ENCODE data around the gene SLC22A15. TPM values are rescaled to one million over a fixed set of nuclear protein-coding genes. Genes with fewer than 3 reads are reported as not detected.

SLC22A15 gene
- total RNA-seq, 1 experiment from 2014 or later: not detected

DNA sequence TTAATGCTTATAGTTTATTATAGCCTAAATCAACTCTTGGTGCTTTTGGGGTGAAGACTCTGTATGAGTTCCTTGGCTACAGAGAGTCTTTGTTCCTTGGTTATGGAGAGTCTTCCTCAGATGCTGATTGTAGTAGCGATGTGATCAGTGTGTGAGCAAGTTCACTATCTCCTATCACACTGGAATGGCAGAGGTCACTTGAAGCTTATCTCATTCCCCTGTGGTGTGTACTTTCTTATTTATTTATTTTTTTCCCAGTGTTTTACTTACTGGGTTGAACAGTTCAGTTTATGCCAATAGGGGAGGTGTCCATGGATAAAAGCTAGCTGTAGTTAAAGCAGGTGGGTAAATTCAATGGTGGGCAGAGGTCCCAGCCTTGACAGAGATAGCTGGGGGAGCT is 114.8 kb downstream of the SLC22A15 start:
- Histone ChIP-seq H3K9ac (ENCODE audit: low read length) (no peak overlapping the region), H3K9me2 (replicated peaks; ENCODE audit: insufficient read depth, low read length) (no peaks in the 10 kb centered on the region), H3K4me3 (ENCODE audit: low read length) (no peak overlapping the region), H3K27me3 (ENCODE audit: low read length) (no peaks in the 10 kb centered on the region), H2AFZ (ENCODE audit: low read length) (no peak overlapping the region), H3K79me2 (ENCODE audit: low read length) (no peaks in the 10 kb centered on the region), H4K20me1 (ENCODE audit: insufficient read depth, low read depth, low read length) (no peaks in the 10 kb centered on the region), H3K9me3 (ENCODE audit: low read length) (no peaks in the 10 kb centered on the region), H3K4me2 (ENCODE audit: low read depth, low read length, poor library complexity, severe bottlenecking) (no peak overlapping the region), H3K4me1 (ENCODE audit: low read length) (no peaks in the 10 kb centered on the region), H3K27ac (ENCODE audit: low read length) (no peak overlapping the region), H3K36me3 (ENCODE audit: insufficient read depth, low read length) (no peaks in the 10 kb centered on the region)
- no peak for DNase-seq

DNA sequence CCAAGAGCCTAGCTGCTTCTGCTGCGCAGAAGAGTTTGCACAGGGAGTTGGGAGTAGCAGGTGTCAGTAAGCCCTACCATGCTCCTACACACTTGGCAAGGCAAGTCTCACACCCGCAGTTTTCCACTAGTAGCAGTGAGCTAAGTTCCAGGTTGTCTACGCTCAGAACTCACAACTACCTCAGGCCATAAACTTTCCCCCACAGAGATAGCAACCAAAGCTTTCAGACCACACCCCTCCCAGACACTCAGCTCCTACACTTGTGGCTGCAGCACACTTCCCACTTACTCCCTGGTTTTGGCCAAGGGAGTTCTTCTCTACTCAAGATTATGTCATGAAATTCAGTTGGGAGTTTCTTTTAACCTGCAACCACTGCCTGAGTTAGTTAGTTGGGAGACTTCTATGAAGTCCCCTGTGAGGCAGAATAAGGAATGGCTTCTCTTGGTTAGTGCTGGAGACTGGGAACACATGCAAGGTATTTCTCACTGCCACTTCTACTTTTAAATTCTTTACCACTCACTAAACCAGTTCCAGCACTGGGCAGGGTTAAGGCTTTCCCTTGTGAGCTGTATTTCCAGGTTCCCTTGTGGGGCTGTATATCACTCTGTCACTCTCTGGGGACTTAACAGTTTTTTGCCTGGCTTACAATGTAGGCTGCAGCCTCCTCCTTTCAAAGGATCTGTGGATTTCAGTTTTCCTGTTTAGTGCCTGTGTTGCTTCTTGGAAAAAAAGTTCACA is 116.6 kb downstream of the SLC22A15 start:
- Histone ChIP-seq H3K9ac (ENCODE audit: low read length) (no peak overlapping the region), H3K9me2 (replicated peaks; ENCODE audit: insufficient read depth, low read length) (no peaks in the 10 kb centered on the region), H4K20me1 (ENCODE audit: insufficient read depth, low read depth, low read length) (no peaks in the 10 kb centered on the region), H3K36me3 (ENCODE audit: insufficient read depth, low read length) (no peaks in the 10 kb centered on the region), H3K27me3 (ENCODE audit: low read length) (no peaks in the 10 kb centered on the region), H3K4me1 (ENCODE audit: low read length) (no peaks in the 10 kb centered on the region), H3K4me3 (ENCODE audit: low read length) (no peak overlapping the region), H3K9me3 (ENCODE audit: low read length) (no peaks in the 10 kb centered on the region), H2AFZ (ENCODE audit: low read length) (no peak overlapping the region), H3K79me2 (ENCODE audit: low read length) (no peaks in the 10 kb centered on the region), H3K4me2 (ENCODE audit: low read depth, low read length, poor library complexity, severe bottlenecking) (no peak overlapping the region), H3K27ac (ENCODE audit: low read length) (no peak overlapping the region)
- no peak for DNase-seq

DNA sequence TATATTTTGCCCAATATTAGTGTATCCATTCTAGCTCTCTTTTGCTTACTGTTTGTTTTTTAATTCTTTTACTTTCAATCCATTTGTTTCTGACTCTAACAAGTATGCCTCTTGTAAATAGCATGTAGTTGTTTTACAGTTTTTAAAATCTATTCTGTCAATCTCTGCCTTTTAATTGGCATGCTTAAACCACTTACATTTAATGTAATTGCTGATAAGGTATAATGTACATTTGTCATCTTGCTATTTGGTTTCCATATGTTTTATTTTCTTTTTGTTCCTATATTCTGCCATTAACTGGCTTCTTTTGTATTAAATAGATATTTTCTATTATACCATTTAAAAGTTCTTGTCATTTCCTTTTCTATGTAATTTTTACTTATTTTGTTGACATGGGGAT is 118.7 kb downstream of the SLC22A15 start:
- Histone ChIP-seq H3K9me3 (ENCODE audit: low read length) (no peaks in the 10 kb centered on the region), H3K27ac (ENCODE audit: low read length) (no peak overlapping the region), H3K9me2 (replicated peaks; ENCODE audit: insufficient read depth, low read length) (no peaks in the 10 kb centered on the region), H2AFZ (ENCODE audit: low read length) (no peak overlapping the region), H4K20me1 (ENCODE audit: insufficient read depth, low read depth, low read length) (no peaks in the 10 kb centered on the region), H3K36me3 (ENCODE audit: insufficient read depth, low read length) (no peaks in the 10 kb centered on the region), H3K9ac (ENCODE audit: low read length) (no peak overlapping the region), H3K4me2 (ENCODE audit: low read depth, low read length, poor library complexity, severe bottlenecking) (no peak overlapping the region), H3K79me2 (ENCODE audit: low read length) (no peaks in the 10 kb centered on the region), H3K4me1 (ENCODE audit: low read length) (no peaks in the 10 kb centered on the region), H3K27me3 (ENCODE audit: low read length) (no peaks in the 10 kb centered on the region), H3K4me3 (ENCODE audit: low read length) (no peak overlapping the region)
- no peak for DNase-seq

DNA sequence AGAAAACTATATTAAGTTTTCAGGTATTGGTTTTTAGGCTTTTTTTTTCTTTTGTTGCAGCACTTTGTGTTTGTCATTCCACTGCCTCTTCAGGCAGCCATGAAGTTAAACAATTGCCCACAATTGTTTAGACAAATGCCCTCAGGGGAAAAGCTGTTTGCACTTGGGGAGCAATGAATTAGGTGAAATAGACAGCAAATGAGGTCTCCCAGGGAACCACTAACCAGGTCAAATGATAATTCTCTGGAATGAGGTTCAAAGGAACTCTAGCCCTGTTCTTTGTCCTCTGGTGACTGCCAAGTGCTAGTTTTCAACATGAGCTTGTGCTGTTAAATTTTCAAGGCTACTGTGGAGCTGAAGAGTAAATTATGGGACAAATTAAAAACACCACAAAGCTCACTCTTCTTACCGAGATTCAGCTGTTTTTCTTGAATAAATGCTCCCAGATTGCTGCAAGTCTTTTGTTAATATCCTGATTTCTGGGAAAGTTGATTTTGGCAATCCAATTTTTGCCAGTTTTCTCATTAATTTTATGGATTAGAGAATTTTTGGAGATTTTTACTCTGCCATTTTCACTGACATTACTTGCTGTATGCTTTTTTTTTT is 119.8 kb downstream of the SLC22A15 start:
- no peaks in the 10 kb centered on the region for H3K9me2 ChIP-seq (replicated peaks; ENCODE audit: insufficient read depth, low read length)
- no peaks in the 10 kb centered on the region for H3K27me3 ChIP-seq (ENCODE audit: low read length)
- no peak overlapping the region for H3K4me3 ChIP-seq (ENCODE audit: low read length)
- H3K4me2 ChIP-seq (ENCODE audit: low read depth, low read length, poor library complexity, severe bottlenecking): no peak overlapping the region
- H3K9ac ChIP-seq (ENCODE audit: low read length): no peak overlapping the region
- no peak overlapping the region for H2AFZ ChIP-seq (ENCODE audit: low read length)
- no peaks in the 10 kb centered on the region for H3K4me1 ChIP-seq (ENCODE audit: low read length)
- no peak for DNase-seq
- H3K36me3 ChIP-seq (ENCODE audit: insufficient read depth, low read length): no peaks in the 10 kb centered on the region
- H3K79me2 ChIP-seq (ENCODE audit: low read length): no peaks in the 10 kb centered on the region
- no peak overlapping the region for H3K27ac ChIP-seq (ENCODE audit: low read length)
- no peaks in the 10 kb centered on the region for H3K9me3 ChIP-seq (ENCODE audit: low read length)
- H4K20me1 ChIP-seq (ENCODE audit: insufficient read depth, low read depth, low read length): no peaks in the 10 kb centered on the region

DNA sequence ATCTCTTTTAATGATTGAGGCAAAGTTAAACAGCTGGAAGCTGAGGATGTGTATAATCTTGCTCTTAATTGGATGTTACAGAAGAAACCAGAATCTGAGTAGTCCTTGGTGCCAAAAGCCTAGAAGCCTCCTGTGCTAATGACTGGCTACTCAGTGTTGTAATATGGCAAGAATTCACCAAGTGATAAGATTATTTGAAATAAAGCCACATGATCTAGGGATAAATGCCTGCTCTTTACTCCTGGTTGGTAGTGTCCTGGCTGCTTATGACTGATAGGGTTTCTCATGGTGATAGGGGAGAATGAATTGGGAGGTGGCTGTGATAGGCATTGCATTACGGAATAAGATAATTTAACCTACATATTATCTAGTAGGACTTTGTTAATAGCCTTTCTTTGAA is 121.3 kb downstream of the SLC22A15 start:
- no peak for DNase-seq
- H2AFZ ChIP-seq (ENCODE audit: low read length): no peak overlapping the region
- H4K20me1 ChIP-seq (ENCODE audit: insufficient read depth, low read depth, low read length): no peaks in the 10 kb centered on the region
- no peaks in the 10 kb centered on the region for H3K9me3 ChIP-seq (ENCODE audit: low read length)
- no peaks in the 10 kb centered on the region for H3K79me2 ChIP-seq (ENCODE audit: low read length)
- no peaks in the 10 kb centered on the region for H3K4me1 ChIP-seq (ENCODE audit: low read length)
- no peaks in the 10 kb centered on the region for H3K36me3 ChIP-seq (ENCODE audit: insufficient read depth, low read length)
- H3K9me2 ChIP-seq (replicated peaks; ENCODE audit: insufficient read depth, low read length): no peaks in the 10 kb centered on the region
- H3K27me3 ChIP-seq (ENCODE audit: low read length): no peaks in the 10 kb centered on the region
- no peak overlapping the region for H3K4me2 ChIP-seq (ENCODE audit: low read depth, low read length, poor library complexity, severe bottlenecking)
- no peak overlapping the region for H3K27ac ChIP-seq (ENCODE audit: low read length)
- H3K4me3 ChIP-seq (ENCODE audit: low read length): no peak overlapping the region
- no peak overlapping the region for H3K9ac ChIP-seq (ENCODE audit: low read length)

DNA sequence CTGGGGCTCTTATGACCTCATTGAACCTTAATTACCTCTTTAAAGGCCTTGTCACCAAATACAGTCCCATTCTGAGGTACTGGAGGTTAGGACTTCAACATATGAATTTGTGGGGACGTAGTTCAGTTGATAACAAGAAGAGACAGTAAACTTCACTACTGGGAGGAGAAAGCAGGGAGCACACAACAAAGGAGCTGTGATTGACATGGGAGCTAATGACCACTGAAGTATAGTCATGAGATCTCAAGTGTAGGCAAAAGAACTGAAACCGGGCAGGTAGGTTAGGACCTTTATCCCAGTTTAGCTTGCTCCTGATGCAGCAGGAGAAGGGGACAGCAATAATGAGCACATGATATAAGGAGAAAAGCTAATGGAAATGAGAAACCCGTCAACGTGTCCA is 123.1 kb downstream of the SLC22A15 start:
- no peaks in the 10 kb centered on the region for H3K27me3 ChIP-seq (ENCODE audit: low read length)
- no peaks in the 10 kb centered on the region for H3K4me1 ChIP-seq (ENCODE audit: low read length)
- H3K9me2 ChIP-seq (replicated peaks; ENCODE audit: insufficient read depth, low read length): no peaks in the 10 kb centered on the region
- no peak for DNase-seq
- H3K27ac ChIP-seq (ENCODE audit: low read length): no peak overlapping the region
- no peak overlapping the region for H3K4me3 ChIP-seq (ENCODE audit: low read length)
- no peaks in the 10 kb centered on the region for H3K79me2 ChIP-seq (ENCODE audit: low read length)
- H3K4me2 ChIP-seq (ENCODE audit: low read depth, low read length, poor library complexity, severe bottlenecking): no peak overlapping the region
- no peak overlapping the region for H3K9ac ChIP-seq (ENCODE audit: low read length)
- no peaks in the 10 kb centered on the region for H3K9me3 ChIP-seq (ENCODE audit: low read length)
- no peak overlapping the region for H2AFZ ChIP-seq (ENCODE audit: low read length)
- no peaks in the 10 kb centered on the region for H4K20me1 ChIP-seq (ENCODE audit: insufficient read depth, low read depth, low read length)
- no peaks in the 10 kb centered on the region for H3K36me3 ChIP-seq (ENCODE audit: insufficient read depth, low read length)

DNA sequence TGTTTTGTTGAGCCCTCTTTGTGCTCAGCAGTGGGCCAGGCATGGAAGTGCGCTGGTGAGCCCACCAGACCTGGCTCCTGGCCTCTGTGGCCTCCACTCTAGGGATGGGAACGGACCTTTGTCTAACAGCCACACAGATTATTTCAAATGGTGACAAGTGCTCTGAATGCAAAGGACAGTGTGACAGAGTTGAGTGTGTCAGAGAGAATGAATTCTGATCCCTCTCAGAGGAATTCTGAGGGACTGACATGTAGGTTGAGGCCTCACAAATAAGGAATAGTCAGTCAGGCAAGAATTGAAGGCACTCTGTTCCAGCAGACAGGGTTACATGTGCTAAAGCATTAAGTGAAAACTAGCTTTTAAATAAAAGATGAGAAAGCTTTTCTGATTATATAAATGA is 123.6 kb downstream of the SLC22A15 start:
- Histone ChIP-seq H3K4me2 (ENCODE audit: low read depth, low read length, poor library complexity, severe bottlenecking) (no peak overlapping the region), H3K36me3 (ENCODE audit: insufficient read depth, low read length) (no peaks in the 10 kb centered on the region), H3K9me3 (ENCODE audit: low read length) (no peaks in the 10 kb centered on the region), H3K9me2 (replicated peaks; ENCODE audit: insufficient read depth, low read length) (no peaks in the 10 kb centered on the region), H3K9ac (ENCODE audit: low read length) (no peak overlapping the region), H3K27me3 (ENCODE audit: low read length) (no peaks in the 10 kb centered on the region), H3K79me2 (ENCODE audit: low read length) (no peaks in the 10 kb centered on the region), H2AFZ (ENCODE audit: low read length) (no peak overlapping the region), H3K27ac (ENCODE audit: low read length) (no peak overlapping the region), H3K4me3 (ENCODE audit: low read length) (no peak overlapping the region), H3K4me1 (ENCODE audit: low read length) (no peaks in the 10 kb centered on the region), H4K20me1 (ENCODE audit: insufficient read depth, low read depth, low read length) (no peaks in the 10 kb centered on the region)
- DNase-seq: no peak

DNA sequence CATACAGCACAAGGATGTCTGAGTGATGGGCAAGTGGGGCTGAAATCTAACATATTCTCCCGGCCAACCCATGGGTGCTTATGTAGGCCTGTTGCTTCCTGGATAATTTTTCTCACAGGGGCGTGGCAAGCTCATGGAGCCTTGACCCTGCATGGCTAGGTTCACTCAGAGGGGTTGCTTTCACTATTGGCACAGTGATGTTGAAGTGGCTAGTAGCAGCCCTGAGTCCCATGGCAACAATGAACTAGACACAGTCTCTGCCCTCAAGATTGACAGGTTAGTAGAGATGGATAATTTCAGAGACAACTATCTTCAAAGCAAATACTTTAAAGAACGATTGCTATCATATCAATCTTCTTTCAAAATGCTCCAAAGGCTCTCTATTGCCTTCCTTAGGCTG is 128.4 kb downstream of the SLC22A15 start:
- Histone ChIP-seq H3K27ac (ENCODE audit: low read length) (no peak overlapping the region), H3K4me1 (ENCODE audit: low read length) (no peaks in the 10 kb centered on the region), H3K79me2 (ENCODE audit: low read length) (no peaks in the 10 kb centered on the region), H3K4me2 (ENCODE audit: low read depth, low read length, poor library complexity, severe bottlenecking) (no peak overlapping the region), H2AFZ (ENCODE audit: low read length) (no peak overlapping the region), H3K27me3 (ENCODE audit: low read length) (no peaks in the 10 kb centered on the region), H3K9me2 (replicated peaks; ENCODE audit: insufficient read depth, low read length) (no peaks in the 10 kb centered on the region), H3K36me3 (ENCODE audit: insufficient read depth, low read length) (no peaks in the 10 kb centered on the region), H3K9ac (ENCODE audit: low read length) (no peak overlapping the region), H3K4me3 (ENCODE audit: low read length) (no peak overlapping the region), H4K20me1 (ENCODE audit: insufficient read depth, low read depth, low read length) (no peaks in the 10 kb centered on the region), H3K9me3 (ENCODE audit: low read length) (no peaks in the 10 kb centered on the region)
- DNase-seq: no peak

All from Karpas-422 (cell line).